GM19239 (cell line): Measurements from ENCODE around the gene GSK3A.
A peak's percentile ranks its signal among the peaks of the same experiment; 100 is the strongest.

ENCODE experiments used
- DNase-seq: peaks from one replicate; pipeline ENCODE4 v3.0.0; 2011; ENCODE audit warnings: low spot score; ENCODE audit not compliant: insufficient read length
- FAIRE-seq: peaks from 2 replicates; lab custom pipeline; 2011; peaks lifted over from hg19 to GRCh38; lab: Jason Lieb, UNC

The GSK3A gene

DNA sequence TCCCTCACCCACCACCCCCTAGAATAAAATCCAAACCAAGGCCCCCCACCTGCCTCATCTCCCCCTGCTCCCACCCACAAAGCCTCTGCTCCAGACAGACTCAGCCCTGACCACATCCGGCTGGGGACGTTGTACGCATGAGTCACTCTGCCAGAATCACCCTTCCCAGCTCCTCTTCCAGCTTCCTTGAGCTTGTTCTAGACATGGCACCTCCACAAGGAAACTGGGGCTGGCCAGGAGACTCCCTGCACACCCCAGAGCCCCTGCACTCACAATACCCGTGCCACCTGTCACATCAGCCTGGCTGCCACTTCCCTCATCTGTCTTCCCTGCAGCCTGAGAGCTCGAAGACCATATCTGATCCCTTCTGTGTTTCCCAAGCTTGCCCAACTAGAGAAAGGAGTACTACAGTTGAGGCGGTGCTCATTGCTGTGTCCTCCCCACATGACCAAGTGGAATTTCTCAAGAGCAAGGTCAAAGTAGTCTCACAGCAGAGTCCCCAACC, 34.6 kb downstream of the GSK3A start:
- DNase-seq: no peak
- FAIRE-seq: no peak

DNA sequence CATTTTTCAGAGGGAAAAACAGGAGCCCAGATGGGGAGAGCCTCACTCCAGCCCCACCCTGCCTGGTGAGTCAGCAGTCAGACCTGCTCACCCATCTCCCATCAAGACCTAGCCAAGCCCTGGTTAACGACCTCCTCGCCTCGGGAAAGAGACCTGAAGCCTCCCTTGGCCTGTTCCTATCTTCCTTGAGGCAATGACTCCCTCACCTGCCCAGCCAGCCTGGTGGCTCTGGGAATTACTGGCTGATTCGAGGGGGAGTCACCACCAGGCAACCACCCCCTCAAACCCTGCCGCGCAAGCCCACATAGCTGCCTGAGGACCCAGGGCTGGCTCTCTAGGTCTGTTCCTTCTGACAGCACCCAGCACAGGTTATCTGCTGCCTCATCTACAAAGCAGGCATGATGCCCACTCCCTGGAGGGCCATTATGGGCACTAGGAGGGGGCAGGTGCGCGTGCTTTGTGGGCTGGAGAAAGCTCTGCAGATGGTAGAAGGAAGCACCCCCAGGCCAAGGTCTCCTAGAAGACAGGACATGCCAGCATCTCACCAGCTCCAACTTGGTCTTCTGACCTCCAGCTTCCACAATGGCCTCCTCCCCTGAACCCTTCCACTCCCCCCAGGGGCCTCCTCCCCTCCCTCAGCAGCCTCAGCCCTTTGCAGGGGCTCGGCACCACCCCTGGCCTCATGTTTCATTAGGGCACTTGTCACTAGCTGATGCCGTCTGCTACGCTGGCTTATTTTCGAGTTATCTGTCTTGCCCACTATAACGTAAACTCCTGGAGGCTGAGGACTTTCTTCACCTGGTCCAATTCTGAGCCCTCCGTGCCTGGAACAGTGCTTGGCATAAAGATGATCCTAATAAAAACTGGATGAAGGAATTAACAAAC, 35.3 kb downstream of the GSK3A start:
- DNase-seq: no peak
- FAIRE-seq: no peak

GRCh38 chr19:42204664-42205063, 37.7 kb downstream of the GSK3A start:
- DNase-seq: no peak

GRCh38 chr19:42203700-42204099, 38.7 kb downstream of the GSK3A start:
- no peak for FAIRE-seq

More at GRCh38 chr19:42204664-42205063, 37.7 kb downstream of the GSK3A start:
- FAIRE-seq: no peak

GRCh38 chr19:42202290-42202880, 40.0 kb downstream of the GSK3A start:
- no peak for FAIRE-seq
- DNase-seq: no peak

More at GRCh38 chr19:42203700-42204099, 38.7 kb downstream of the GSK3A start:
- no peak for DNase-seq

- peak; percentile 89 for FAIRE-seq
- no peak for DNase-seq
Measured at GRCh38 chr19:42201489-42202289, 40.7 kb downstream of the GSK3A start.

DNA sequence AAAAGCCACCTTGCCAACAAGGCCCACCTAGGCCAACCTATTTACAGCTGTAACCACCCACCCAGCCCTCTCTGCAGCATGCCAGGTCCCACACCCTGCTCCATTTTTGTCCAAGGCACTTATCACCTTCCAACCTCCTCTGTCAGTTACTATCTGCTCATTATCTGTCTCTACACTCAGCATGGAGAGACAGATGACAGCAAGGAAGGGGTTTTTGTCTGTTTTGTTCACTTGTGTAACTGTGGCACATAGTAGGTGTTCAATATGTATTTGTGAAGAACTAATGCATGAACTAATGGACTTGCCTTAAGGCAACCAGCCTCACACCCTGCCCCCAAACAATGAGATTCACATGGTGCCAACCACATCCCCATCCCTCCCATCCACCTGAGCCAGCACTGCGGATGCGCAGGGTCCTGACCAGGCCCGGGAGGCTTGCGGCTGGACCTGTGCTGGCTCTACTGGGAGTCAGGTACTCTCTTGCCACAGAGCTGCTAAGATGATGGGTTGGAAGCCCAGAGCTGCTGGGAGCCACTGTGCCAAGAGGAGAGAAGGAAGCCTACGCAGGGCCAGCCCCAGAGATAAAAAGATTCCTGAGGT, 42.2 kb downstream of the GSK3A start:
- FAIRE-seq: no peak

DNA sequence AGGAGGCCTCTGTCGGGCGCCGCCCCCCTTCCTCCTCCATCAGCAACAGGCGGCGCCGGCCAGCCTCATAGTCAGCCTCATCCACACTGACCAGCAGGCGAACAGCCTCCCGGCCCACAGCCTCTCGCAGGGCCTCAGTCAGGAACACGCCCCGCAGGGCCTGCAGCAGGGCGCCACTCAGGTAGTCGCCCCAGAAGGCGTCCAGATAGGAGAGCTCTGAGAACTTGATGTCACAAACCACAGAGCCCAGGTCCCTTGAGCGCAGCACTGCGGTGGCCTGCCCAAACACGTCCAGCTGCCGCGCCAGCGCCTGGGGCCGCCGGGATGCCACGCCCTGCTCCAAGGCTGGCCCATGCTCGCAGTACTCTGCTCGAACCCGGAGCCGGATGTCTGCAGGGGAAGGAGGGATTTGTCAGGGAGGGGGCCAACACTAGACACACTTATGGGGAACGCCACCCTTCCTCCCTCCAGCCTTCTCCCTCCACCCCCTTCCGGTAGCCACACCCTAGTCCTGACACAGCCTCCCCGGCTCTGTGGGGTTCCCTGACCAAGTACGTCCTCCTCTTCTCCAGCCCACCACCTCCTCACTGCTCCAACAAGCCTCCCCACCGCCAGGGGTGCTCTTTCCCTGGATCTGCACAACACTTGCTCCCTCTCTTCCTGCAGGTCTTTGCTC, 42.8 kb downstream of the GSK3A start:
- FAIRE-seq (peak; percentile 95), DNase-seq (peak; percentile 74)

More for the DNA sequence above, 42.2 kb downstream of the GSK3A start:
- DNase-seq: no peak

- FAIRE-seq (peak; percentile 91), DNase-seq (peak; percentile 83)
Measured at GRCh38 chr19:42198676-42199439, 43.5 kb downstream of the GSK3A start.

- FAIRE-seq: no peak
Measured at GRCh38 chr19:42197375-42197817, 45.0 kb downstream of the GSK3A start.

GRCh38 chr19:42196011-42197001, 46.1 kb downstream of the GSK3A start:
- no peak for DNase-seq
- FAIRE-seq: no peak

More at GRCh38 chr19:42197375-42197817, 45.0 kb downstream of the GSK3A start:
- no peak for DNase-seq

DNA sequence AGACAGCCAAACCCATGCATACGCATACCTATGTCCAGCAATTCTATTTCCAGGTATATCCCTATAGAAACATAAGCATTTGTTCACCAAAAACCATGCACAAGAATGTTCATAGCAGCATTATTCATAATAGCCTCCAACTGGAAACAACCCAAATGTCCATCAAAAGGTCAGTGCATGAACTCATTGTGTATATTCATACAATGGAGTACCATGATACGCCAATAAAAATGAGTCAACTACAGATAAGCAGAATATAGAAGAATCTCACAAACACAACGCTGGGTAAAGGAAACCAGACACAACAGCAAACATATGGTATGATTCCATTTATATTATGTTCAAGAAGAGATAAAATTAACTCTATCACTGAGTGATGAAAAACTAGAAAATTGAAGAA, 48.7 kb downstream of the GSK3A start:
- DNase-seq (no peak), FAIRE-seq (no peak)

DNA sequence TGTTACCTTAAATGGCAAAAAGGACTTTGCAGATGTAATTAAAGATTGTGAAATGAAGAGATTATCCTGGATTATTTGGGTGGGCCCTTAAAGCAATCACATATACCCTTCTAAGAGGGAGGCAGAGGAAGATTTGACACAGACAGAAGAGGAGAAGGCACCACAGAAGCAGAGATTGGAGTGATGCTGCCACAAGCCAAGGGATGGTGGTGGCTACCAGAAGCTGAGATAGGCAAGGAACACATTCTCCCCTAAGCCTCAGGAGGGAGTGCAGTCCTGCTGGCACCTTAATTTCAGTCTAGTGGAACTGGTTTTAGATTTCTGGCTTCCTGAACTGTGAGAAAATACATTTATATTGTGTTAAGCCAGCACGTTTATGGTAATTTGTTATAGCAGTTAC, 49.1 kb downstream of the GSK3A start:
- DNase-seq (no peak), FAIRE-seq (no peak)

DNA sequence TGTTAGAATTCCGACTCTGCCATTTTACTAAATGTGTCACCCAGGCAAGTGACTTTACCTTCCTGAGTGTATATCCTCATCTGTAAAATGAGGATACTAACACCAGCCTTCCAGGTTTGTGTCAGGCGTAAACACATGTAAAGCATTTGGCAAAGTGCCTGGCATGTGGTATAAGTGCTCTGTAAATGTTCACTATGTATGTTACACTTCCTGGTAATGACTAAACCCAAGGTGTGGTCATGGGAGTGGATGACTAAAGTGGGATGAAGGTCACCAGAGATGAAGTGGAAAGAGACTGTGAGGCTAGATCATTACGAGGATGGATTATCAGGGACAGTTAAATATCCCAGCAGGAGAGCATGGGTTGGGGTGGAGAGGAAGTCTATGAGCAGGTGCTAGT, 50.5 kb downstream of the GSK3A start:
- FAIRE-seq (no peak), DNase-seq (no peak)

DNA sequence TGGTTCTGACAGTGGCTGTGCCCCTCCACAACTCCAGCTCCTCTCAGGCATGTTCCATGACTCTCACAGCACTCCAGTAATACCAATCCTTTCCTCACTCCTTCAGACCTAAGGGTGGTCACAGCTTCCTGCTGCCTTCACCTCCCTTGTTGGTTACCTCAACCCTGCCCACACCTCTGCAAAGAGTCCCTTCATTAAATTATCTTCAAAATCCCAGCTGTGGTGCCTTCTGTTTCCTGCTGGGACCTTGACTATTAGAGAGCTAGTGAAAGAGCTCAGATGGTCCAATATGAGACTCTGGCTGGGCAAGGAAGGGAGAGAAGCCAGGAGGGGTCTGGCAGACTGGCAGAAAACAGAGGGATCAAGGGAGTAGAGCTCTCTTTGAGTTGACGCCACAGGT, 51.1 kb downstream of the GSK3A start:
- FAIRE-seq: no peak

GRCh38 chr19:42189133-42189532, 53.3 kb downstream of the GSK3A start:
- no peak for DNase-seq
- FAIRE-seq: no peak

More for the DNA sequence above, 51.1 kb downstream of the GSK3A start:
- no peak for DNase-seq

GRCh38 chr19:42188665-42189064, 53.7 kb downstream of the GSK3A start:
- FAIRE-seq (no peak), DNase-seq (no peak)

- FAIRE-seq (peak; percentile 49), DNase-seq (no peak)
Measured at GRCh38 chr19:42185277-42185676, 57.1 kb downstream of the GSK3A start.
